Neural cell (in vitro differentiated cells): Measurements from ENCODE around the gene RAB13. TPM values are rescaled to one million over a fixed set of nuclear protein-coding genes. Genes with fewer than 3 reads are reported as not detected.

Experiments used
- H2AFZ ChIP-seq: fragments of 200-600, 300-800 bp; sonication (generic), shearing (Covaris generic); 2 replicates; pipeline ENCODE4 v1.6.0; 2014; ENCODE audit warnings: low read depth, mild to moderate bottlenecking, antibody characterized with exemption, low read length, moderate library complexity
- H3F3A ChIP-seq: fragments of 200-600 bp; shearing (Covaris generic); 2 replicates; pipeline ENCODE4 v1.6.1; 2016; ENCODE audit warnings: mild to moderate bottlenecking, moderate library complexity, mixed read lengths, antibody characterized with exemption, low read length; ENCODE audit not compliant: insufficient read depth, poor library complexity, severe bottlenecking
- H3K27ac ChIP-seq: fragments of 200-600, 300-800 bp; sonication (generic), shearing (Covaris generic); 2 replicates; pipeline ENCODE4 v1.5.1; 2014; ENCODE audit warnings: mild to moderate bottlenecking, low read length, moderate library complexity
- H3K27me3 ChIP-seq: fragments of 300-800, 200-600 bp; sonication (generic), shearing (Covaris generic); 2 replicates; pipeline ENCODE4 v1.6.0; 2014; ENCODE audit warnings: mild to moderate bottlenecking, low read depth, low read length, moderate library complexity; ENCODE audit not compliant: insufficient read depth
- H3K36me3 ChIP-seq: fragments of 300-800, 200-600 bp; sonication (generic), shearing (Covaris generic); 2 replicates; pipeline ENCODE4 v1.5.1; 2014; ENCODE audit warnings: mild to moderate bottlenecking, antibody characterized with exemption, low read length, moderate library complexity; ENCODE audit not compliant: insufficient read depth
- H3K4me2 ChIP-seq: fragments of 300-800, 200-600 bp; sonication (generic), shearing (Covaris generic); 2 replicates; pipeline ENCODE4 v1.6.0; 2014; ENCODE audit warnings: mild to moderate bottlenecking, low read length
- H3K4me3 ChIP-seq: fragments of 300-800, 200-600 bp; sonication (generic), shearing (Covaris generic); 2 replicates; pipeline ENCODE4 v1.5.1; 2014; ENCODE audit warnings: mild to moderate bottlenecking, low read length, moderate library complexity
- H3K79me2 ChIP-seq: fragments of 200-600 bp; shearing (Covaris generic); replicated peaks from 2 replicates; pipeline ENCODE4 v1.6.0; 2014; ENCODE audit warnings: mild to moderate bottlenecking, low read length, moderate library complexity; ENCODE audit not compliant: insufficient read depth
- H3K9ac ChIP-seq: fragments of 300-800, 200-600 bp; sonication (generic), shearing (Covaris generic); 2 replicates; pipeline ENCODE4 v1.6.1; 2016; ENCODE audit warnings: mild to moderate bottlenecking, low read length, mixed read lengths
- H3K9me2 ChIP-seq: fragments of 200-600 bp; shearing (Covaris generic); 2 replicates; pipeline ENCODE4 v1.6.1; 2016; ENCODE audit warnings: mild to moderate bottlenecking, low read length, mixed read lengths; ENCODE audit not compliant: insufficient read depth
- H3K9me3 ChIP-seq: fragments of 200-600, 300-800 bp; sonication (generic), shearing (Covaris generic); 2 replicates; pipeline ENCODE4 v1.6.1; 2016; ENCODE audit warnings: mild to moderate bottlenecking, mixed run types, low read length, moderate library complexity, mixed read lengths
- H4K20me1 ChIP-seq: fragments of 200-600 bp; shearing (Covaris generic); 2 replicates; pipeline ENCODE4 v1.6.1; 2016; ENCODE audit warnings: mild to moderate bottlenecking, mixed run types; ENCODE audit not compliant: insufficient read depth
- EP300 ChIP-seq: fragments of 450-650 bp; conservative IDR thresholded peaks from 2 replicates; pipeline ENCODE4 v1.6.1; 2014; ENCODE audit warnings: antibody characterized with exemption, mild to moderate bottlenecking, moderate library complexity; ENCODE audit not compliant: poor library complexity, severe bottlenecking
- EZH2 ChIP-seq: fragments of 200-600, 300-800 bp; shearing (Covaris generic), sonication (generic); IDR thresholded peaks from 2 replicates; pipeline ENCODE4 v1.6.1; 2014; ENCODE audit warnings: antibody characterized with exemption, low read length, borderline replicate concordance, mild to moderate bottlenecking; ENCODE audit not compliant: insufficient read depth, poor library complexity, severe bottlenecking
- MXI1 ChIP-seq: fragments of 450-650 bp; conservative IDR thresholded peaks from 2 replicates; pipeline ENCODE4 v1.6.1; 2014; ENCODE audit warnings: antibody characterized with exemption, mild to moderate bottlenecking; ENCODE audit not compliant: poor library complexity, severe bottlenecking
- POLR2AphosphoS5 ChIP-seq: IDR thresholded peaks from 2 replicates; pipeline ENCODE4 v1.6.1; 2012
- RAD21 ChIP-seq: fragments of 450-650 bp; conservative IDR thresholded peaks from 2 replicates; pipeline ENCODE4 v1.6.1; 2014; ENCODE audit warnings: antibody characterized with exemption, mild to moderate bottlenecking, moderate library complexity
- SMC3 ChIP-seq: fragments of 450-650 bp; conservative IDR thresholded peaks from 2 replicates; pipeline ENCODE4 v1.6.1; 2014; ENCODE audit warnings: antibody characterized with exemption, mild to moderate bottlenecking, moderate library complexity; ENCODE audit not compliant: poor library complexity
- TAF1 ChIP-seq: IDR thresholded peaks from 2 replicates; pipeline ENCODE4 v1.6.1; 2012; ENCODE audit warnings: low read depth
- polyA plus RNA-seq: library from polyadenylated mRNA; depleted of rRNA; stranded (reverse); fragments of >200 nt; gene quantifications from 2 replicates; pipeline ENCODE4 v1.2.3, GENCODE V29; 2014
- TF ChIP-seq, protein P1 (sequence below): fragments of 450-650 bp; IDR thresholded peaks from 2 replicates; pipeline ENCODE4 v1.5.1; 2014; ENCODE audit warnings: antibody characterized with exemption, mild to moderate bottlenecking, moderate library complexity; ENCODE audit not compliant: poor library complexity, severe bottlenecking
- TF ChIP-seq, protein P2 (sequence below): IDR thresholded peaks from 2 replicates; pipeline ENCODE4 v1.6.1; 2012; ENCODE audit warnings: borderline replicate concordance

RAB13 gene
- polyA plus RNA-seq, 1 donor from 2014 or later, result 0.53 TPM

DNA sequence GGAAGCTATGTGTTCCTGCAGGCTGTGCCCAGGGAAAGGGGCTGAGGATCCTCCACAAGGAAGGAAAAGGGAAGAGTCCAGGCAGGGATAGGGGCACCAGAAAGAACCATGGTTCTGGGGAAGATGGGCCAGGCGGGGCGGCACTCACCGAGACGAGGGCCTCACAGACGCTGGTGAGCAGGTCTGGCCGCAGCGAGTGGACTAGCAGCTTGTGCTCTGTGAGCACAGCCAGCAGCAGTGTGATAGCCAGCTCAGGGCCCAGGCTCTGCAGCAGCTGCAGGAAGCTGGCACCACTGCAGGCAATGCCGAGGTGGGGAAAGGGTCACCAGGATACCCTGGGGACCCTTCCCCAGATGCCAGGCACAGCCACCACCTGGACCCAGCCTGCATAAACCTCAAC, 45.4 kb downstream of the RAB13 start:
- H3K27ac ChIP-seq, result no peak overlapping the region
- H3K4me2 ChIP-seq, result no peak overlapping the region
- no peaks in the 10 kb centered on the region for H3F3A ChIP-seq
- no peak overlapping the region for H2AFZ ChIP-seq
- H3K9ac ChIP-seq, result no peak overlapping the region
- TF ChIP-seq, protein P1, sequence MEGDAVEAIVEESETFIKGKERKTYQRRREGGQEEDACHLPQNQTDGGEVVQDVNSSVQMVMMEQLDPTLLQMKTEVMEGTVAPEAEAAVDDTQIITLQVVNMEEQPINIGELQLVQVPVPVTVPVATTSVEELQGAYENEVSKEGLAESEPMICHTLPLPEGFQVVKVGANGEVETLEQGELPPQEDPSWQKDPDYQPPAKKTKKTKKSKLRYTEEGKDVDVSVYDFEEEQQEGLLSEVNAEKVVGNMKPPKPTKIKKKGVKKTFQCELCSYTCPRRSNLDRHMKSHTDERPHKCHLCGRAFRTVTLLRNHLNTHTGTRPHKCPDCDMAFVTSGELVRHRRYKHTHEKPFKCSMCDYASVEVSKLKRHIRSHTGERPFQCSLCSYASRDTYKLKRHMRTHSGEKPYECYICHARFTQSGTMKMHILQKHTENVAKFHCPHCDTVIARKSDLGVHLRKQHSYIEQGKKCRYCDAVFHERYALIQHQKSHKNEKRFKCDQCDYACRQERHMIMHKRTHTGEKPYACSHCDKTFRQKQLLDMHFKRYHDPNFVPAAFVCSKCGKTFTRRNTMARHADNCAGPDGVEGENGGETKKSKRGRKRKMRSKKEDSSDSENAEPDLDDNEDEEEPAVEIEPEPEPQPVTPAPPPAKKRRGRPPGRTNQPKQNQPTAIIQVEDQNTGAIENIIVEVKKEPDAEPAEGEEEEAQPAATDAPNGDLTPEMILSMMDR, result no peak
- TF ChIP-seq, protein P2, sequence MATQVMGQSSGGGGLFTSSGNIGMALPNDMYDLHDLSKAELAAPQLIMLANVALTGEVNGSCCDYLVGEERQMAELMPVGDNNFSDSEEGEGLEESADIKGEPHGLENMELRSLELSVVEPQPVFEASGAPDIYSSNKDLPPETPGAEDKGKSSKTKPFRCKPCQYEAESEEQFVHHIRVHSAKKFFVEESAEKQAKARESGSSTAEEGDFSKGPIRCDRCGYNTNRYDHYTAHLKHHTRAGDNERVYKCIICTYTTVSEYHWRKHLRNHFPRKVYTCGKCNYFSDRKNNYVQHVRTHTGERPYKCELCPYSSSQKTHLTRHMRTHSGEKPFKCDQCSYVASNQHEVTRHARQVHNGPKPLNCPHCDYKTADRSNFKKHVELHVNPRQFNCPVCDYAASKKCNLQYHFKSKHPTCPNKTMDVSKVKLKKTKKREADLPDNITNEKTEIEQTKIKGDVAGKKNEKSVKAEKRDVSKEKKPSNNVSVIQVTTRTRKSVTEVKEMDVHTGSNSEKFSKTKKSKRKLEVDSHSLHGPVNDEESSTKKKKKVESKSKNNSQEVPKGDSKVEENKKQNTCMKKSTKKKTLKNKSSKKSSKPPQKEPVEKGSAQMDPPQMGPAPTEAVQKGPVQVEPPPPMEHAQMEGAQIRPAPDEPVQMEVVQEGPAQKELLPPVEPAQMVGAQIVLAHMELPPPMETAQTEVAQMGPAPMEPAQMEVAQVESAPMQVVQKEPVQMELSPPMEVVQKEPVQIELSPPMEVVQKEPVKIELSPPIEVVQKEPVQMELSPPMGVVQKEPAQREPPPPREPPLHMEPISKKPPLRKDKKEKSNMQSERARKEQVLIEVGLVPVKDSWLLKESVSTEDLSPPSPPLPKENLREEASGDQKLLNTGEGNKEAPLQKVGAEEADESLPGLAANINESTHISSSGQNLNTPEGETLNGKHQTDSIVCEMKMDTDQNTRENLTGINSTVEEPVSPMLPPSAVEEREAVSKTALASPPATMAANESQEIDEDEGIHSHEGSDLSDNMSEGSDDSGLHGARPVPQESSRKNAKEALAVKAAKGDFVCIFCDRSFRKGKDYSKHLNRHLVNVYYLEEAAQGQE, result no peak
- TF ChIP-seq POLR2AphosphoS5 (no peak), TAF1 (no peak), MXI1 (no peak), EZH2 (no peak), EP300 (no peak), RAD21 (no peak), SMC3 (no peak)
- H3K9me3 ChIP-seq, result no peaks in the 10 kb centered on the region
- no peaks in the 10 kb centered on the region for H4K20me1 ChIP-seq
- H3K9me2 ChIP-seq, result no peaks in the 10 kb centered on the region
- no peak overlapping the region for H3K4me3 ChIP-seq
- peaks cover 4% of the 10 kb centered on the region for H3K79me2 ChIP-seq
- H3K27me3 ChIP-seq, result no peaks in the 10 kb centered on the region
- no peaks in the 10 kb centered on the region for H3K36me3 ChIP-seq

DNA sequence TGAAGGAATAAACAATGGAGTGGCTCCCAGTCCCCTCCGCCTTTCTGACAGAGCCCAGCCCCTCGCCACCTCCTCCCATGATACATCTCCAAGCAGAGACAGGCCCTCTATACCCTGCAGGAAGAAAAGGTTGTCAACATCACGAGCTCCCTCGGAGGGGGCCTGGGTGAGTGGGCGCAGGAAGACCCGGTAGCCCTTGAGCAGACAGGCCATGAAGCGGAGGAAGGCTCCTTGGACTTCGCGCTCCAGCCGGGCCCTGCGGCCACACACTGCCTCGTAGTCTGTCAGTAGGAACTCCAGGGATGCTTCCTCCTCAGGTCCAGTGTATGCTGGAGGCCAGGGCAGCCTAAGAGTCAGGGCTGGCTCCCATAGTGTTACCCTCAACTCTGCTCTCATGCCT, 46.7 kb downstream of the RAB13 start:
- no peak overlapping the region for H3K4me2 ChIP-seq
- H3K36me3 ChIP-seq, result no peaks in the 10 kb centered on the region
- H2AFZ ChIP-seq, result no peak overlapping the region
- H3F3A ChIP-seq, result no peaks in the 10 kb centered on the region
- no peaks in the 10 kb centered on the region for H3K79me2 ChIP-seq
- H4K20me1 ChIP-seq, result no peaks in the 10 kb centered on the region
- no peaks in the 10 kb centered on the region for H3K9me3 ChIP-seq
- no peak overlapping the region for H3K9ac ChIP-seq
- no peaks in the 10 kb centered on the region for H3K27me3 ChIP-seq
- TF ChIP-seq SMC3, result no peak
- no peak for TF ChIP-seq POLR2AphosphoS5
- TF ChIP-seq TAF1, result no peak
- TF ChIP-seq MXI1, result no peak
- TF ChIP-seq, protein P2, result no peak
- no peak for TF ChIP-seq EZH2
- TF ChIP-seq, protein P1, result no peak
- TF ChIP-seq RAD21, result no peak
- no peak for TF ChIP-seq EP300
- no peak overlapping the region for H3K27ac ChIP-seq
- no peaks in the 10 kb centered on the region for H3K9me2 ChIP-seq
- H3K4me3 ChIP-seq, result no peak overlapping the region
